HG02571 (cell line): ENCODE measurements around the gene PDS5B.
A peak's percentile ranks its signal among the peaks of the same experiment; 100 is the strongest.
"Not testable (repeated sequence)": the region's sequence is repeated elsewhere in the genome, so short reads cannot be mapped to it uniquely, and the experiment has no call there.

Experiments used
- ATAC-seq: cut with Tn5 transposase; IDR thresholded peaks from one replicate; pipeline ENCODE4 v1.9.1; 2021; ENCODE audit warnings: mild to moderate bottlenecking, moderate library complexity; ENCODE audit not compliant: unreplicated experiment

The PDS5B gene

DNA sequence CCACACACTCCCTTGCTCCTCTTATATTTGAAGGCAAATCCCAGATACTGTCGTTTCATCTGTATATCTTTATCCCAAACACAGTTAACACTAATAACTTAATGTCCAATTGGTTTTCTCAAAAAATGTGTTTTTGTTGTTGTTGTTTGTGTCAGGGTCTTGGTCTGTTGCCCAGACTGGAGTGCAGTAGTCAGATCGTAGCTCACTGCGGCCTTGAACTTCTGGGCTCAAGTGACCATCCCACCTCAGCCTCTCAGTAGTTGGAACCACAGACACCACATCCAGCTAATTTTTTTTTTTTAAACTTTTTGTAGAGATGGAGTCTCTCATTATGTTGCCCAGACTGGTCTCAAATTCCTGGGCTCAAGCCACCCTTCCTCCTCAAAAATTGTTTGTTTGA is 137.7 kb downstream of the PDS5B start:
- no peak for ATAC-seq

DNA sequence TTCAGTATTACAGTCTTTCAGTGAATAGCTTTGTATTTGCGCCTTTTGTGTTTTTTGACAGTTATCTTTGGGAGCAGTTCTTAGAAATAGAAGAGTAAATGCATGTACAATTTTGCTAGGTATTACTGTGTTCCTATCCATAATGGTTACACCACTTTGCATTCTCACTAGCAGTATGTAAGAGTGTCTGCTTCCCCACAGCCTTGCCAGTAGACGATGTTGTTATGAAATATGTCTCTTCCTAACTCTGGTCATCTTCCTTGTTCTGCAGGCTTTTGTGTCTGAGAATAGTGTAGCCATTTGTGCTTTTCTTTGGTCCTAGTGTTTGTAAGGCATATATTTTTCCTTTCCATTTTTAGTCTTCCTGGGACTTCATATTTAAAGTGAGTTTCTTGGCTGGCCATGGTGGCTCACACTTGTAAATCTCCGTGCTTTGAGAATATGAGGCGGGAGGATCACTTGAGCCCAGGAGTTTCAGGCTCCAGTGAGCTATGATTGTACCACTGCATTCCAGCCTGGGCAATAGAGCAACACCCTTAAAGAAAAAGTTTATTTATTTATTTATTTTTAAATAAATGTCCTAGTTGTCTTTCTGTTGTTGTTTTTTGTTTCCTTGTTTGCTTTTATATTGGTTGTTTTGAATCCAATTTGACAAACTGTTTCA is 140.3 kb downstream of the PDS5B start:
- ATAC-seq: no peak

DNA sequence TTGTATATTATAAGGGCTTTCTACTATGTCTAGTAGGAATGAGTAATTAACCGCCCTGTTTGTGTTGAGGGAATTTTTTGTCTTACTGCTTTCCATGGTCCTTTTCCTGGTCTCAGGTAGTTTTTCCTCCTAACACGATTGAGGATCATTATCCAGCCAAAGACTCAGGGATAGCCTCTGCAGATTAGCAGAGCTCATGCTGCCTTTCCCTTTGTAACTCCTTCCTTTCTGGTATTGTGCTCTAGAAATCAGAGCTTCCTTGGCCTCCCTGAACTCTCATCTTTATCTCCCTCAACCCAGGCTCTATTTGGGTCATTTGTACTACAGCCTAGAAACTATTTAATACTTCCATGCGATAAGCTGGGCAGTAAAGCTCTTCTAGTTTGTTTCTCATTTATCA is 142.1 kb downstream of the PDS5B start:
- ATAC-seq: no peak

DNA sequence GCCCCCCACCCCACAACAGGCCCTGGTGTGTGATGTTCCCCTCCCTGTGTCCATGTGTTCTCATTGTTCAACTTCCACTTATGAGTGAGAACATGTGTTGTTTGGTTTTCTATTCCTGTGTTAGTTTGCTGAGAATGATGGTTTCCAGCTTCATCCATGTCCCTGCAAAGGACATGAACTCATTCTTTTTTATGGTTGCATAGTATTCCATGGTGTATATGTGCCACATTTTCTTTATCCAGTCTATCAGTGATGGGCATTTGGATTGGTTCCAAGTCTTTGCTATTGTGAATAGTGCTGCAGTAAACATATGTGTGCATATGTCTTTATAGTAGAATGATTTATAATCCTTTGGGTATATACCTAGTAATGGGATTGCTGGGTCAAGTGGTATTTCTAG is 142.8 kb downstream of the PDS5B start:
- not testable (repeated sequence) for ATAC-seq

DNA sequence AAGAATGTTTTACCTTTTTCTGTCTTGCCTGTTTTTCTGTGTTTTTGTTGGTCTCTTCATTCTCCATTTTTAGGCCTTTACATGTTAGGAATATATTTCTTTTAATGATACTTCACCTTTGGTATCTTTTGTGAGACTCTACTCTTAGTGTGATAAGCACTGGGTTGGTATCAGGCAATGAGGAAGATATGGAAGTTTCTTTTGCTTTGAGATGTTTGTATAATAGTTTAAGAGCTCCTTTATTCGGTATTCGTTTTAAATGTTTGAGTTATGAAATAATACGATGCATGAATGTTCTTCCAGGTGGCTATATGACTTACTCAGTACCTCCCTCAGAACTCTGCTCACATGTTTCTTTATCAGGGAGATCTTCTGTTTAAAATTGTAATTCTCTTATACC is 144.8 kb downstream of the PDS5B start:
- no peak for ATAC-seq

DNA sequence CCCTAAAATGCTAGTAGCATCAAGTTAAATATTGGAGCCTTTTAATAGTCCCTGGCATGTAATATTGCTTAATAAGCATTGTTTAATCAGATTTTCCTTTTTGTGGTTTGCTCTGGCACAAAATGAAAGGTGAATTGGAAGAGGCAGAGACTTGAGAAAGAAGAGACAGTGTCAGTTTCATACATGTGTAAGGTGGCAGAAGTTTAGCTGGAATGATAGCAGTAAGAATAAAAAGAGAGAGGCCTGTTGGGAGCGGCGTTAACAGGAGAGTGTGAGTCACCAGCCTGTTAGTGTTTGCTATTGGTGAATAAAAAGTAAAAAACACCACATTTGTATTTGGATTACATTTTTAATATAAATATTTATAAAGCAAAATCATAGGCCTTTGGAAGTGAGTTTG is 145.3 kb downstream of the PDS5B start:
- no peak for ATAC-seq

DNA sequence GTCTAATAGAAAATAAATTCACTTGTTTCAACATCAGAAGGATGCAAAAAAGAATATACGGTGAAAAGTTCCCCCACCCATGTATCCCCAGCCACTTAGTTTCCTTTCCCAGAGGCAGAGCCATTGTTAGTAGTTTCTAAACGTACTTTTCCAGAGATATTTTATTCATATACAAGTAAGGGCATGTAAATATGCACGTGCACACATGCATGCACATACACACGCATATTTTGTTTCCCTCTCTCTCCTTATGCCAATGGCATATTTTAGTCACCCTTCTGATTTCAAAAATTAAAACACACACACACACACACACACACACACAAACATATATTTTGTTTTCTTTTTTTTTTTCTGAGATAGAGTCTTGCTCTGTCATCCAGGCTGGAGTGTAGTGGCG is 147.4 kb downstream of the PDS5B start:
- ATAC-seq: no peak

DNA sequence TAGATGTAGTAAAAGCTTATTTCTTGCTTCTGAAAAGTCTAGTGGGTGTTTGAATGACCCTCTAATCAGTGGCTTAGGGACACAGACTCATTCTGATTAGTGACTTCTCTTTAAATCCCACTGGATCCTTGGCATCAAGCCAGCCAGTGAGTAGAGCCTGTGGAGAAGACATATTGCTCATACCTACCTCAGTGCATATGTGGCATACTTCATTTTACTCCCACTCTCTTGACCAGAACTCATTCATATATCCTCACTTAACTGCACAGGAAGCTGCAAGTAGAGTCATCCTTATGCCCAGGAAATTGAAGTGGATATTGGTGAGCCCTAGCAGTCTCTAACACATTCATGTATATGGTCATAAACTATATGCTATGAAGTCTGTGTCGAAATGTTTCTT is 148.3 kb downstream of the PDS5B start:
- no peak for ATAC-seq

DNA sequence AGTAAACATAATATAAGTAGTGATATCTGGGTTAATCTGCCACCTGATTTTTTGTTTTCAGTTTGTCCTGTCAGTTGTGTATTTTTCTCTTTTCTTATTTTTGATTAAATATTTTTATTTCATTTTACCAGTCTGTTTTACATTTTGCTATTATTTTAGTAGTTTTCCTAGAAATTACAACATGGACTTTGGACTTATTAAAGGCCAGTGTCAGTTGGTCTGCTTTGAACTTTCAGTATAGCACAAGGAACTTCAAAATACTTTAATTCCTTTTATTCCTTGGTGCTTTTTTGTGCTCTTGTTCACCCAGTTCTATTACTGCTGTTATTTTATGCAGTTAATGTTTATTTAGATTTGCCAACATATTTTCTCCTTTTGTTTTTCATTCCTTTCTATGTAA is 149.6 kb downstream of the PDS5B start:
- no peak for ATAC-seq

DNA sequence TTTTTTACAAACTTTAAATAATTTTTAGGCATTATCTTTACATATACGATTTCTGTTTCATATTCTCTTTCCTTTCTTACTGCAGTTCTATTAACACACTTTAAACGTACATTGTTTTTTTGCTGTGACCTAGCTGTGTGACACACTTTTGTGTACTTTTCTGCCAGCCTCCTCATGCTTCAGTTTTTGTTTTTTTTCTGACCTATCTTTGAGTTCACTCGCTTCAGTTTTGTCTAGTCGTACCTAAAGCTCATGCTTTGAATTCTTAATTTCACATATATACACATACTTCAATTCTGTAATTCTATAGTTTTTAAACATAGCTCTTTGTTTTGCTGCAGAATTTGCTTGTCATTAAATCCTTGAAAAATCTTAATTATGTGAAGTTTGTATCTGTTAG is 150.4 kb downstream of the PDS5B start:
- no peak for ATAC-seq

DNA sequence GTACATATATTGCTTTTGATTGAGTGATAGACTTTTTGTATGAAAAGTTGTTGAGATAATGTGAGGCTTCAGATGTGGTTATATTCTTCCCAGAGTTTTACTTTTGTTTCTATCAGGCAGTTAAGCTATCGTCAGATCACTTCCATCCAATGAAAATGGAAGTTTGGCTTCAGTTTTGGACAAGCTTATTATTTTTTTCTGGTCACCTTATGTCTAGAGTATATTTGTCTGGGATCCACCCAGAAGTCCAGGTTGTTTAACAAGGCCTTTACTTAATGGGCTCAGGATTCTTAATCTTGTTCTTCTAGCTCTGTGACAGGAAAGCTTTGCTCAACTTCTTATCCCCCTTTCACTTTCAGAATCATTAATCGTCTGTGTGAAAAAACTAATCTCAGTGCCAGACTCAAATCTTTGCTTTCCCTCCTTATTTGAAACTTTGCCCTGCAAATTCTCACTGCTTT is 150.9 kb downstream of the PDS5B start:
- ATAC-seq: peak; percentile 62

DNA sequence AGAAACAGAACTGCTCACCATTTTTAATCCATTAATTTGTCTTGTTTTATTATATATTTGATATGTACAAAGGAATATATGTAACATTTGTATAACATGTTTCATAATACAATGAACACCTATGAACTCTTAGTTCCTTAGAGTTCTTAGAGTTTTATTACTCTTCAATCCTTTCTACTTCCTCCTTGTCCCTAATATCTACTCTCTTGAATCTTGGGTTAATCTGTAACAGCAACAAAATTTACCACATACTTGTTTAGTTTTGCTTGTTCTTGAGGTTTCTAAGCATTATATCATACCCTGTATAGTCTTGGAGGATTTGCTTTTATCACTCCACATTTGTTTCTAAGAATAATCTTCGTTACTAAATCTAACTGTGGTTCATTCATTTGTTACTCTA is 151.4 kb downstream of the PDS5B start:
- no peak for ATAC-seq

DNA sequence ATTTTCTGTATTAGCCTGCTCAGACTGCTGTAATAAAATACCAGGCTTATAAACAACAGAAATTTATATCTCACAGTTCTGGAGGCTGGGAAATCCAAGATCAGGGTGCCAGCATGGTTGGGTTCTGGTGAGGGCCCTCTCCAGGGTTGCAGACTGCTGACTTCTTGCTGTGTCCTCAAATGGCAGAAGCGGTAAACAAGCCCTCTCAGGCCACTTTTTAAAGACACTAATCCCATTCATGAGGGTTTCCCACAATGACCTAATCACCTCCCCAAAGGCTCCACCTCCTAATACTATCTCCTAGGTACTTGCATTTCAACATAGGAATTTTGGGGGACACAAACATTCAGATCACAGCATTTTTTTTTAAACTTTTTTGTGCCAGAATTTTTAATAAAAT is 159.3 kb downstream of the PDS5B start:
- no peak for ATAC-seq

DNA sequence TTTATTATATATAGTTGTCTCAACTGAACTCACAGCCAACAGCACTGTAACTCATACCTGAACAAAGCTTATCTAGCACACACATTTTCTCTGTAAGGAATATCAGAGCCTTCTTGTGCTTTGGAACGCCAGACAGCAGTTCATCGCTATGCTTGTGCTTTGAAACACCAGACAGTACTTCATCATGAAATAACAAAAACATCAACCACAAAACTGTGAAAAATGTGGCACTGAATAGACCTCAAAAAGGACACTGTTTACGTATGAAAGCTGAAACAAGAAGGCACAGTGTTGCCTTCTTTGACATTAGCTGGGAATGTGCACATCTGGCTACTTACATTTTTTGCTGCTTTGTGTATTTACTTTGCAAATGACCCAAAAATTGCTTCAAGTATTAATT is 160.2 kb downstream of the PDS5B start:
- ATAC-seq: no peak

DNA sequence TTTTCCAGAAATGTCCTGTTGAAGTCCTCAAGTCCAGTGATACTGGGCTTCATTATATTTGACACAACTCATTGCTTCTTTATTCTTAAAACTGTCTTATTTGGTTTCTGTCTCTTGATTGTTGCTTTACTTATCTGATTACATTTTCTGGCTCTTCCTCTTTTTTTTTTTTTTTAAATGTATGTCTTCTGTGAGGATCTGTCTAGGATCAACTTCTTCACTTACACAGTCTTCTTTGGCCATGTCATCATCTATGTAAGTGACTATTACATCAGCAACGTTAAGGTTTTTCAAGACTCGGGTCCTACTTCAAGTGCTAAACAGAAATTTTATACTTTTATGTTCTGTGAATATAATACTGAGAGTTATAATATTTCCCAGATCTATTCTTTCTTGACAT is 162.1 kb downstream of the PDS5B start:
- no peak for ATAC-seq

DNA sequence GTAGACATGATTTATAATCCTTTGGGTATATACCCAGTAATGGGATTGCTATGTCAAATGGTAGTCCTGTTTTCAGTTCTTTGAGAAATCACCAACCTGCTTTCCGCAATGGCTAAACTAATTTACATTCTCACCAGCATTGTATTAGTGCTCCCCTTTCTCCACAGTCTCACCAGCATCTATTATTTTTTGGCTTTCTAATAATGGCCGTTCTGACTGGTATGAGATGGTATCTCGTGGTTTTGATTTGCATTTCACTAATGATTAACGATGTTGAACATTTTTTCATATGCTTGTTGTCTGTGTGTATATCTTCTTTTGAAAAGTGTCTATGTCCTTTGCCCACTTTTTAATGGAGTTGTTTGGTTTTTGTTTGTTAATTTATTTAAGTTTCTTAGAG is 165.1 kb downstream of the PDS5B start:
- ATAC-seq: no peak

DNA sequence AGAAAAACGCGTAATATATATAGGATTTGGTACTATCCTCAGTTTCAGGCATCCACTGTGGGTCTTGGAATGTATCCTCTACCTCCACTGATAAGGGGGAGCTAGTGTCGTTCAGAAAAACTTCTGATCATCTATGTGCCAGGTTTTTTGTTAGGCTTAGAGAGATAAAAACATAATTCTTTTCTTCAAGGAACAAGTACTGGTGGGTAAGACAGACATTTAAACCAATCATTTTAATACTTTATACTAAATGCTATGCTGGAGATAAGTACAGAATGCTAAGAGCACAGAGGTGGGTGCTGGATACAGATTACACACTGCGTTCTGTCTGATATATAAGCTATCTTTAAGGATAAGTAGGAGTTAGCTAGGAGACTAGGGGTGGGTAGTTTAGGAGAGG is 166.1 kb downstream of the PDS5B start:
- no peak for ATAC-seq

DNA sequence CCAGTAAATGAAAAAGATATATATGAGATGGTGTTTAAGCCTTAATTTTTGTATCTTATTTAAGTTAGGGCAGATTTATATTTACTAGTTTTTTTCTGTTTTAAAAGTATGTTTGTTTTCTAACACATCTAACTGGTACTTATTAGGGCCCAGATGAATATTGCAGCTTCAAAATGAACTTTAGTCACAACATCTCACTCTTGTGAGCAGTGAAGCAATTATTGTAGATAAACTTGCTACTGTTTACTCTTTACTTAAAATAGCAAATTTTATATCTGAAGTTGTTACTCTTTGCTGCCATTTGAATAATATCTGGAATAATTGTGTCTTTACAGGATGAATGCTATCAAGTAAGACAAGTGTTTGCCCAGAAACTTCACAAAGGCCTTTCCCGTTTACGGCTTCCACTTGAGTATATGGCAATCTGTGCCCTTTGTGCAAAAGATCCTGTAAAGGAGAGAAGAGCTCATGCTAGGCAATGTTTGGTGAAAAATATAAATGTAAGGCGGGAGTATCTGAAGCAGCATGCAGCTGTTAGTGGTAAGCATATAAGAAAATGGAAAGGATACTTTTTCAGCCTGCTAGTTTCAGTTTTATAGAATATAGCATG is 166.8 kb downstream of the PDS5B start:
- no peak for ATAC-seq

DNA sequence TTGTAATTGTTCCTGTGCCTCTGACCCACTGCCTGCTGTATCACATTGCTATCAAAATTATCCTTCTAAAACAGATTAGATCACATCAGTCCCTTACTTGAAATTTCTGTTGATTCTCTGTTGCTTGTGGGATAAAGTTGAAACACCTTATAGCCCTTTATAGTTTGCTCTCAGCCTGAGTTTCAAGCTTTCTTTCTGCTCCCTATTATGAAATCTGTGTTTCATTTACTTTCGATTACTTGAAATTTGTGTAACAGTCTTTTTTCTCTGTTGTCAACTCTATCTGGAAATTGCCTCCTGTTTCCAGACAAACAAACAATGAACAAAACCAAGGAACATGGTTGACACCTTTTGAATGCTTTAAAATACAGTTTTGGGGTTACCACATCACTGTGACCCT is 167.9 kb downstream of the PDS5B start:
- ATAC-seq: no peak

DNA sequence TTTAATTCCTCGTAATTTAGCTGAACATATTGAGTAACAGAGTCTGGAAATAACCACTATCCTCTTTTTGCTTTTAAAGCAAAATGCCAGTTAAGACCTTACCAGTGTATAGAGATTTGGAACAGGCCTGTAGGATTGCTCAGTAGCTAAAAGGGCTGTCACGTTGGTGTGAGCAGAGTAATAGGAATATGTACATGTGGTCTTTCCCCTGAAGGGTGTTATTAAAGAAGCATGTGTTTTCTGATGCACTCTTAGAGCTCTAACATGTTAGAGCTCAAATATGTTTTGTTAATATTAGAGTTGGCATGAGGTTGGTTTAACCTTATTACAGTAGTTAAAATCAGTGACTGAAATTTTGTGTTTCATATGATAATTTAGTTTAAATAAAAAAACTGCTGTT is 172.9 kb downstream of the PDS5B start:
- ATAC-seq: no peak

DNA sequence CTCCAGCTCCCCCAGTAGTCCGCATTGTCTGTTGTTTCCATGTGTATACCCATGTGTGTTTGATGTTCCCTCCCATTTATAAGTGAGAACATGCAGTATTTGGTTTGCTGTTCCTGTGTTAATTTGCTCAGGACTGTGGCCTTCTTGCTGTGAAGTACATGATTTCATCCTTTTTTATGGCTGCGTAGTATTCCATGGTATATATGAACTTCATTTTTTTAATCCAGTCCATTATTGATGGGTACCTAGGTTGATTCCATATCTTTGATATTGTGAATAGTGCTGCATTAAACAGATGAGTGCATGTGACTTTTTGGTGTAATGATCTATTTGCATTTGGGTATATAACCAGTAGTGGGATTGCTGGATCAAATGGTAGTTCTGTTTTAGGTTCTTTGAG is 175.2 kb downstream of the PDS5B start:
- ATAC-seq: no peak

DNA sequence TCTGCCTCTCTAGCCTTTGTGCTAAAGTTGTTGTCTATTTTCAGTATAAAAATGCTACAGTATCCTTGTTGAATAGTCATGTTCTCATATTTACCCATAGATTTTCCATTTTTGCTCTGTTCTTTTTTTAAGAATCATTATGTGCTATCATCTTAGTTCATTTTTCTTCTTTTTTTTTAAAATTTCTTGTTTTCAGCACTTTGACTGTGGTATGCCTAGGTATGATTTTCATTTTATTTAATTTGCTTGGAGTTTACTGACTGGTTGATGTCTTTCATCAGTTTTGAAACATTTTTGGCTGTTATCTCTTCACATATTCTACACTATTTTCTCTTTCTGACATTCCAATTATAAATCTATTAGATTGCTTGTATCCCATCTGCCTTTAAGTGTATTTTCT is 192.9 kb downstream of the PDS5B start:
- ATAC-seq: no peak

DNA sequence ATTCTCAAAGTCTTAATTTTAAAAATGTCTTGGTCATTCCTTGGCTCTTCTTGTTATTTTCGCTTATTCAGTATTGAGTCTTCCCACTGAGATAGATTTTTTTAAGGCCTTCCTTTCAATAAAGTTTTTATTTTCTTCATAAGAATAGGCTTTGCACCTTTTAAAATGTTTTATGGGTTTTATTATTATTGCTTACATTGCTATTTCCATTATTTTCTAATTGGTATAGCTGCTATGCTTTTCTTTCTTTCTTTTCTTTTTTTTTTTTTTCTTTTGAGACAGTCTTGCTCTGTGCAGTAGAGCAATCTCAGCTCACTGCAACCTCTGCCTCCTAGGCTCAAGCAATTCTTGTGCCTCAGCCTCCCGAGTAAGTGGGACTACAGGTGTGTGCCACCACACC is 195.7 kb downstream of the PDS5B start:
- no peak for ATAC-seq
